Erythroblast (primary cell): ENCODE measurements around the gene MAN1C1.

Experiments
- GATA1 ChIP-seq: IDR thresholded peaks from 2 replicates; pipeline ENCODE4 v1.6.1; 2011; ENCODE audit warnings: low read depth, mild to moderate bottlenecking, control low read depth, low read length, moderate library complexity
- POLR2A ChIP-seq: IDR thresholded peaks from 2 replicates; pipeline ENCODE4 v1.6.1; 2011; ENCODE audit warnings: mild to moderate bottlenecking, low read length

DNA sequence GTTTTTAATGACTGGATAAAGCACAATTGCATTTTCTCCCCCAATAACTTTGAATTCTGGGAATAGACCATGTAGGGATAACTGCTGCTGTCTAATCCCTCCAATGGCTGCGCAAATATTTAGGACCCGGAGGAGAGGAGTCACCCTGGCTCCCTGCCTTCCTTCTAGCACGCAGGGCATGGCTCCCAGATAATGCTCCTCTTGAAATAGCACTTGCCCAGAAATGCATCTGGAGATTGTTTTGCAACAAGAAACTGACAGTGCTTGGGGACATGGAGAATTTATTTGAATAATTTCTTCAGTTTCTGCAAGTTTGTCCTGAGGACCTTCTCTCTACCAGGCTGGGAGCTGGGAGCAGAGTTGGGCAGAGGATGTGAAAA, 83.5 kb downstream of the MAN1C1 start:
- no peak for TF ChIP-seq POLR2A
- TF ChIP-seq GATA1 = no peak
